Measurements from ENCODE around the gene ATG5.

GRCh38 chr6:106373502-106374239 is 48.1 kb upstream of the ATG5 start:
- no peak for TF ChIP-seq CTCF (IDR thresholded peaks at IDR 0.05; ENCODE audit: insufficient read depth, low read length, poor library complexity, severe bottlenecking)
- TF ChIP-seq EZH2phosphoT487 (conservative IDR thresholded peaks at IDR 0.05; ENCODE audit: low read length) = no peak

Measured in SU-DHL-6 (cell line).